ENCODE measurements around the gene CTIF. TPM values are rescaled to one million over a fixed set of nuclear protein-coding genes. Genes with fewer than 3 reads are reported as not detected.

Gene CTIF
- total RNA-seq, 1 experiment from 2014 or later, result 95.8 TPM

- H3K27me3 Mint-ChIP-seq (ENCODE audit: insufficient read depth, unreplicated experiment), result no peaks in the 10 kb centered on the region
- no peaks in the 10 kb centered on the region for H3K9me3 Mint-ChIP-seq (ENCODE audit: unreplicated experiment)
- intact Hi-C loops (cut with micrococcal nuclease), result no loop called here
- no peaks in the 10 kb centered on the region for H3K36me3 Mint-ChIP-seq (ENCODE audit: insufficient read depth, unreplicated experiment)
- no peak for DNase-seq (ENCODE audit: unreplicated experiment)
- no peak for TF ChIP-seq CTCF (IDR thresholded peaks at IDR 0.05; ENCODE audit: unreplicated experiment)
- no TSS peak for BruUV-seq (replicated peaks)
- H3K4me1 Mint-ChIP-seq (ENCODE audit: insufficient read depth, unreplicated experiment), result peaks cover under 1% of the 10 kb centered on the region
- no peak overlapping the region for H3K27ac Mint-ChIP-seq (ENCODE audit: low read depth, unreplicated experiment)
- H3K4me3 Mint-ChIP-seq (ENCODE audit: unreplicated experiment), result no peak overlapping the region
- ChIA-PET POLR2A (no interaction called here), CTCF (interaction anchor here (0.7 kb wide), 2 partner anchors 84 to 1562 kb away, joined by 3 to 6 read pairs; no protein-coding TSS in a partner anchor)
These were observed 116.7 kb downstream of the CTIF start for GRCh38 chr18:48655508-48655907.

GRCh38 chr18:48656176-48656575, 117.3 kb downstream of the CTIF start:
- POLR2A ChIA-PET, result interaction anchor here (0.6 kb wide), 1 partner anchor 108 kb away, joined by 3 read pairs; no protein-coding TSS in a partner anchor
- H3K36me3 Mint-ChIP-seq (ENCODE audit: insufficient read depth, unreplicated experiment), result no peaks in the 10 kb centered on the region

GRCh38 chr18:48656582-48656981, 117.8 kb downstream of the CTIF start:
- Mint-ChIP-seq H3K36me3 (ENCODE audit: insufficient read depth, unreplicated experiment) (no peaks in the 10 kb centered on the region), H3K4me1 (ENCODE audit: insufficient read depth, unreplicated experiment) (peaks cover 11% of the 10 kb centered on the region), H3K4me3 (ENCODE audit: unreplicated experiment) (no peak overlapping the region), H3K9me3 (ENCODE audit: unreplicated experiment) (no peaks in the 10 kb centered on the region), H3K27ac (ENCODE audit: low read depth, unreplicated experiment) (no peak overlapping the region), H3K27me3 (ENCODE audit: insufficient read depth, unreplicated experiment) (no peaks in the 10 kb centered on the region)
- POLR2A ChIA-PET, result interaction anchor here (0.5 to 0.6 kb wide), 2 partner anchors 25 to 109 kb away, joined by 3 read pairs; no protein-coding TSS in a partner anchor
- no TSS peak for BruUV-seq (replicated peaks)
- CTCF ChIA-PET, result no interaction called here
- intact Hi-C loops (cut with micrococcal nuclease), result no loop called here
- no peak for TF ChIP-seq CTCF (IDR thresholded peaks at IDR 0.05; ENCODE audit: unreplicated experiment)
- DNase-seq (ENCODE audit: unreplicated experiment), result no peak

More at GRCh38 chr18:48656176-48656575, 117.3 kb downstream of the CTIF start:
- no peak for DNase-seq (ENCODE audit: unreplicated experiment)
- no peak overlapping the region for H3K4me3 Mint-ChIP-seq (ENCODE audit: unreplicated experiment)
- no peaks in the 10 kb centered on the region for H3K9me3 Mint-ChIP-seq (ENCODE audit: unreplicated experiment)
- TF ChIP-seq CTCF (IDR thresholded peaks at IDR 0.05; ENCODE audit: unreplicated experiment), result no peak
- H3K27ac Mint-ChIP-seq (ENCODE audit: low read depth, unreplicated experiment), result no peak overlapping the region
- intact Hi-C loops (cut with micrococcal nuclease), result no loop called here
- no peaks in the 10 kb centered on the region for H3K27me3 Mint-ChIP-seq (ENCODE audit: insufficient read depth, unreplicated experiment)
- H3K4me1 Mint-ChIP-seq (ENCODE audit: insufficient read depth, unreplicated experiment), result peaks cover 7% of the 10 kb centered on the region
- BruUV-seq (replicated peaks), result no TSS peak
- CTCF ChIA-PET, result no interaction called here

GRCh38 chr18:48657447-48658120, 118.8 kb downstream of the CTIF start:
- Mint-ChIP-seq H3K27me3 (ENCODE audit: insufficient read depth, unreplicated experiment) (no peaks in the 10 kb centered on the region), H3K4me3 (ENCODE audit: unreplicated experiment) (no peak overlapping the region), H3K4me1 (ENCODE audit: insufficient read depth, unreplicated experiment) (peaks cover 21% of the 10 kb centered on the region), H3K36me3 (ENCODE audit: insufficient read depth, unreplicated experiment) (no peaks in the 10 kb centered on the region), H3K27ac (ENCODE audit: low read depth, unreplicated experiment) (no peak overlapping the region), H3K9me3 (ENCODE audit: unreplicated experiment) (no peaks in the 10 kb centered on the region)
- DNase-seq (ENCODE audit: unreplicated experiment), result no peak
- CTCF ChIA-PET, result no interaction called here
- no peak for TF ChIP-seq CTCF (IDR thresholded peaks at IDR 0.05; ENCODE audit: unreplicated experiment)
- no TSS peak for BruUV-seq (replicated peaks)
- intact Hi-C loops (cut with micrococcal nuclease), result no loop called here
- POLR2A ChIA-PET, result interaction anchor here (0.7 kb wide), 1 partner anchor 11 kb away, joined by 3 read pairs; no protein-coding TSS in a partner anchor

All from MCF 10A (cell line).